ENCODE data around the gene ARFGEF3.

Gene ARFGEF3

DNA sequence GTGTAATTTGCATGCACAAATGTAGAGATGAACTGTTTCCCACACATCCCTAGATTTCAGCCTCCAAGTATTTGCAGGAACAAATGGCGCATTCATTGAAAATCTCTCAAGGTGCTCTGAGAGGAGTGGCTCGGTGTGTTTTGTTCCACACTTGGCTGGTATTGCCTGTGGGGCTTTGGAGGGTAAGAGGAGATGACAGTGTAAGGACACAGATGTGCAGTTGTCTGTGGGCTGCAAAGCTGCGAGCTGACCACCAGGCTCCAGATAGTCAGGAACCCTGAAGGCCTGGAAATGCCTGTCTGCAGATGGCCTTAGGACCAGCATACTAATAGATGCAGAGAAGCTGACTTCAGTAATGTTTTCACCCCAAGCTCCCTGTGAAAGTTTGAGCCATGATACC lies 114.2 kb downstream of the ARFGEF3 start:
- DNase-seq, result no peak

DNA sequence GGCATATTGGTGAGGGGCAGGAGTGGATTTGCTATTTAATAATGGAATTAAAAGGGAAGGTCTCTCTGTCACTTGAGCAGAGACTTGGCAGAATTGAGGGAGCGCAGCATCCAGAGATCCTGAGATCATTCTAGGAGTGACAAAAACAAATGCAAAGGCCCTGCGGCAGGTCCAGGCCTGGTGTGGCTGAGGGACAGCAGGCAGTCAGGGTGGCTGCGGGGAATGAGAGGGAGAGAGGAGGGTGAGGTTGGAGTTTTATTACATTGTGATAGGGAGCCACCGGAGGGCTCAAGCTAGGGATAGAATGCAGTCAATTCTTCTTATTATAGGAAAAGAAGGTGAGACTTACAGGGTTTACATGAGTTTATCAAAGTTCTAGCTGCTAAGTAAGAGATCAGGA lies 116.1 kb downstream of the ARFGEF3 start:
- no peak for DNase-seq

DNA sequence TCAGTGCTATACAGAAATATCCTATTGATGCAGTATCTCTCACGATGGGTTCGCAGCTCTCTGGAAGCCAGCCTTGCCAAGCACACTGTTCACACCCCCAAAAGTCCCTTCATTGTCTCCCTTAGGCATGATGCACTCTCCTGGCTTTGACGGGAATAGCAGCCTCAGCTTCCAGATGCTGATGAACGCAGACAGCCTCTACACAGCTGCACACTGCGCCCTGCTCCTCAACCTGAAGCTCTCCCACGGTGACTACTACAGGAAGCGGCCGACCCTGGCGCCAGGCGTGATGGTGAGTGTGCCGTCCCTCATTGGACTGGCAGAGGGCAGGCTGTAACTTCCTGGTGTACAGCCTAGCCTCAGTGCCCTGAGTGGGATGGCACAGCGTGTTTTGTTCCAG lies 116.6 kb downstream of the ARFGEF3 start:
- DNase-seq, result peak; percentile 55

GRCh38 chr6:138285800-138286199 lies 124.1 kb downstream of the ARFGEF3 start:
- no peak for DNase-seq

DNA sequence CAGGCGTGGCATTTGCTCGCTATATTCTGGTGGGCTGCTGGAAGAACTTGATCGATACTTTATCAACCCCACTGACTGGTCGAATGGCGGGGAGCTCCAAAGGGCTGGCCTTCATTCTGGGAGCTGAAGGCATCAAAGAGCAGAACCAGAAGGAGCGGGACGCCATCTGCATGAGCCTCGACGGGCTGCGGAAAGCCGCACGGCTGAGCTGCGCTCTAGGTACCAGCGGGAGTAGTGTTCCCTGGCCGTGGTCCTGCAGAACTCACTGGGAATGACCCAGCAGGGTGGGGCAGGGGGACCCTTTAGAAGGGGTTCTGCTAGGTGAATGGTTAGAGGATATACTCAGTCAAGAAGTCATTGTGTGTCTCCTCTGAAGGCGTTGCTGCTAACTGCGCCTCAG lies 125.0 kb downstream of the ARFGEF3 start:
- no peak for DNase-seq

- peak; percentile 28 for DNase-seq
Observed at GRCh38 chr6:138287144-138287955, 125.6 kb downstream of the ARFGEF3 start.

DNA sequence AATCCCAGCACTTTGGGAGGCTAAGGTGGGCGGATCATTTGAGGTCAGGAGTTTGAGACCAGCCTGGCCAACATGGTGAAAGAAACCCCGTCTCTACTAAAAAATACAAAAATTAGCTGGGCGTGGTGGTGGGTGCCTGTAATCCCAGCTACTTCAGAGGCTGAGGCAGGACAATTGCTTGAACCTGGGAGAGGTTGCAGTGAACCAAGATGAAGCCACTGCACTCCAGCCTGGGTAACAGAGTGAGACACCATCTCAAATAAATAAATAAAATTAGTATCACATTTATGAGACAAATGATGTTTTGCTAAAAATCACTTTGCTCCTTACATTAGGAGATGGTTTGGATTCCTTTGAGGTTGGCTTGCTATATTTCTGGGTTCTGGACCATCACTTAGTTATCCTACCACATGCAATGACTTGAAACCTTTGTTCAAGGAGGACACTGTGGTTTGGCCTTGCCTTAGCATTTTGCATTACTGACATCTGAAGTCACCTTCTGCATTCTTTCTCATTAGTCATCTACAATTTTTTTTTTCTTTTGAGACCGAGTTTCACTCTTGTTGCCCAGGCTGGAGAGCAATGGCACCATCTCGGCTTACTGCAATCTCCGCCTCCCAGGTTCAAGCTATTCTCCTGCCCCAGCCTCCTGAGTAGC lies 126.8 kb downstream of the ARFGEF3 start:
- peak; percentile 95 for DNase-seq

DNA sequence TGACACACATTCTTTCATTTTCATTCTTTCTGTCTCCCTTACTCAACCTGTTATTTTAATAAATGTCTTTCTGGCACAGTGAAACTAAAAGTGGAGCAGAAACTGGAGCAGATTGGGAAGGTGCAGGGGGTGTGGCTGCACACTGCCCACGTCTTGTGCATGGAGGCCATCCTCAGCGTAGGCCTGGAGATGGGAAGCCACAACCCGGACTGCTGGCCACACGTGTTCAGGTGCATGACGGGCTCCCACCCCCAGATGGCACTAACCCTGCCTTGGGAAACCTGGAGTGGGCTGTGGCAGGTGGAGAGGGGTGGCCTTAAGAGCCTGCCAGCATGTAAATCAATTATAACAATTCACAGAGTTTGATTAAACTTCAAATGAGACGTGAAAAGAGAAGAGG lies 128.0 kb downstream of the ARFGEF3 start:
- DNase-seq, result no peak

DNA sequence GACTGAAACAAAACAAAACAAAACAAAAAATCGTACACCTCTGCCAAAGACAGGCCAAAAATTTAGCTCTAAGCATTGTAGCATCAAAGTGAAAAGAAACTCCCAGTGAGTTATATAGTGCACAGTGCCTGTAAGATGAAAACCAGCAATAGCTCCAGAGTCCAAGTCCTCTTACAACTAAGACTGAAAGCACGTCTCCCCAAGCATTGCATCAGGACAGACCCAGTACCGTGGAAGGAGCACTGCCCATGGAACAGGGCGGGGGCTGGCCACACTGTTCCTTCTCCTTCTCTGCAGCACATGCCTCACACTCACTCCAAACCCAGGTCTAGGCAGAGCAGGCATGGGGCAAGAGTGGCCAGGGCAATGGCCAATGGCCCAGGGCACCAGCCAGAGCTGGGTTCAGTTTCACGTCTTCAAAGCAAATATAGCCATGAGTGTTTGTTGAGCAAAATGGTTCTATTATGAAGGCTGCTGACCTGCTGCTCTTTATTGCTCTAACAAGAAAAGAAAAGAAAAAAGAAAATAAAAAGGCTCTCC lies 128.8 kb downstream of the ARFGEF3 start:
- DNase-seq, result no peak

DNA sequence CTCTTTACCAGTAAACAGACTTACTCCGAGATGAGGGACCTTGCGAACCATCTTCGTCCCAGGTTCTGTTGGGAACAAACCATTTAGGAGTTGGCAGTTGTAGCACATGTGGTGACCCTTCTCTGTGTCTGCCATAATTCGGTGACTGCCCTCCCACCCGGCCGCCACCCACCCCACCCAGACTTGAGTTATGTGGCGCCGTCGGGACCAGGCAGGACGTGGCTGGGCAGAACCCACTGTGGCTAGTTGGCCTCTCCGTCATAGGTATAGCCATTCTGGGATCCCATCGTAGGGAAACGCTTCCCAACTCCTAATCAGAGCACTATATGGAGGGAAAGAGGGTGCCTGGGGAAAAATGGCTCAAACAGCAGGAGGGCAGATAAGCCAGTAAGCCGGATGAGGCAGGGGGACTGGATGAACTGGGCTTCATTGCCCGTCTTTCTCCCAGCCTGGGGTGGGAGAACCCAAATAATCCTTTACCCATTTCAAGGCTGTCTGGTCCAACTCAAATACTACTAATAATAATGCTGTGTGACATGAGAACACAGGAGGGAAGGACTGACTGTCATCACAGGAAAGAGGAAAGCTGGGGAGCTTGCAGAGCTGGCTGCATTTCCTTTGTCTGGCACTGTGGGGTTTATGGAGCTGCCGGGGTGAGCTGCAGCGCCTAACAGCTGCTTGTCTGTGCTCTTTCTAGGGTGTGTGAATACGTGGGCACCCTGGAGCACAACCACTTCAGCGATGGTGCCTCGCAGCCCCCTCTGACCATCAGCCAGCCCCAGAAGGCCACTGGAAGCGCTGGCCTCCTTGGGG lies 129.5 kb downstream of the ARFGEF3 start:
- DNase-seq, result no peak

GRCh38 chr6:138291849-138292181 lies 130.1 kb downstream of the ARFGEF3 start:
- no peak for DNase-seq

DNA sequence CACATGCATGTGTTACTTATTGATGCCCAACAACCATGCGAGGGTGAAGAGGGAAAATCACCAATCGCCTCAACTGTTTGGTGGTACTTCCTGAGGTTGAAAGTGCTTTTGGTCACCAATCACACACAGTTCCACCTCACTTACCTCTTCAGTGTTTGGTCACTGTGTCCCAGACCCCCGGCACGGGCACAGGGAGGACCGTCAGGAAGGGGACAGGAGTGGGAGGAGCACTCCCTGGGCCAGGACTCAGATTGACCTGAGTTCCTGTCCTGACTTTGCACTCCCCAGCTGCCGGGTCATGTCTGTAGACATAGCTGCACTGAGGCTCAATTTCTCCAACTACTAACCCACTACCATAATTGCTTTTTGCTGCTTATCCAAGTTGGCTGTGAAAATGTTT lies 130.7 kb downstream of the ARFGEF3 start:
- DNase-seq, result no peak

- no peak for DNase-seq
Observed at GRCh38 chr6:138293428-138294395, 132.0 kb downstream of the ARFGEF3 start.

GRCh38 chr6:138296381-138296780 lies 134.6 kb downstream of the ARFGEF3 start:
- no peak for DNase-seq

DNA sequence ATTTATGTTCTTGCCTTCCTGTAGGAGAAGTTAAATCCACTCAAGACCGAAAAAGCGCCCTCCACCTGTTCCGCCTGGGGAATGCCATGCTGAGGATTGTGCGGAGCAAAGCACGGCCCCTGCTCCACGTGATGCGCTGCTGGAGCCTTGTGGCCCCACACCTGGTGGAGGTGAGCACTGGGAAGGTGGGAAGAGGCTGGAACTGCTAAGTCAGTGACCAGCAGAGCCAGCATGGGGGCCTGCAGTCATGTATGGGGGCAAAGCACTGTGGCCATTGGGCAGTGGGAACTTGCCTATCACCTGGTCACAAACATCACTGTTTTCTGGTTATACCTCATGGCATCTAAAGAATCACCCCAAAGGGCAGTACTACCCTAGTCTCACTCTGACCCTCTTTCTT lies 135.0 kb downstream of the ARFGEF3 start:
- no peak for DNase-seq

DNA sequence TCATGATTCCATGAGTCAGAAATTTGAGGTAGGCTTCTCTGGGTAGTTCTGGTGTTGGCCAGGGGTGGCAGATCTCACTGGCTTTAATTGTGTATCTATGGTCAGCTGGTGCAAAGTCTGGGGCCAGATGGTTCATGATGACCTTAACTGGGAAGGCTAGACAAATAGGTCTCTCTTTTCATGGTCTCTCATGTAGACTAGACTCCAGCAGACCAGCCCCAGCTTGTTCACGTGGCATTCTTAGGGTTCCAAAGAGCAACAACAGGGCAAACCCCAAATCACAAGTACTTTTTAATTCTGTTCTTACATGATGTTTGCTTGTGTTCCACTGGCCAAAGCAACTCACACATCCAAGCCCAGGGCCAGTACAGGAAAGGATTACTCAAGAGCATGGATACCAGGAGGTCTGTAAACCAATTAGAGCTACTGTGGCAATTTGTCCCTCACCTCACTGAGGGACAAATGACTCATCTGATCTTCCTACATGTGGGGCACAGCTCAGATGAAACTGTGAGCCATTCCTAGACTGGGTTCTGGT lies 136.1 kb downstream of the ARFGEF3 start:
- DNase-seq, result no peak

DNA sequence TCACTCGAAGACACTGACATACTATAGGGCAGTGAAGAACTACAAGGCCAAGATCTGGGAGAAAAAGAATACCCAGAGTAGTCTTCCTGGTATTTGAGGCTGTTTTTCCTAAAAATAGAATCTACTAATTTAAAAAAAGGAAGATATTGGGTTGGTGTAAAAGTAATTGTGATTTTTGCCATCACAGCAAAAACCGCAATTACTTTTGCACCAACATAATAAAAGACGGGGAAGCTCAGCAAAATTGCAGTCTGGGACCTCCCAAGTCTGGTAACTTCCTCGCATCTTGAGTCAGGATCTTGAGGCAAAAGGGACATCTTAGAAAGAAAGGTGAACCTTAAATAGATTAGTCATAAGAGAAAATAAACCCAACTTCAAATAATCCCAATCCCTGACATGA lies 138.7 kb downstream of the ARFGEF3 start:
- no peak for DNase-seq

GRCh38 chr6:138302554-138302953 lies 140.8 kb downstream of the ARFGEF3 start:
- DNase-seq, result no peak

- no peak for DNase-seq
Observed at GRCh38 chr6:138307352-138307751, 145.6 kb downstream of the ARFGEF3 start.

GRCh38 chr6:138307816-138308730 lies 146.3 kb downstream of the ARFGEF3 start:
- peak; percentile 18 for DNase-seq

DNA sequence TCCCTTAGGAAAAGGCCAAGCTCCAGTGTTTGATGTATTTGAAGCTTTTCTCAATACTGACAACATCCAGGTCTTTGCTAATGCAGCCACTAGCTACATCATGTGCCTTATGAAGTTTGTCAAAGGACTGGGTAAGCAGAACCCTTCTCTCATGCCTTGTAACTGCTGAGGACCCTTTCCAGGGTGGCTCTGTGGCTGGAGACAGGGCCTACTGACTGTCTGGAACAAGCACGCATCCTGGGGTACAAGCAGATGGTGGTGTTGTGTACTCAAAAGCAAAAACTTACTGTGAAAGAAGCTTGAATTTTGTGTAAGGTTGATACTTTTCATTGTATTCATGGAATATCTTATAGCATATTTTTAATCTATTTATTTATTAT lies 147.0 kb downstream of the ARFGEF3 start:
- no peak for DNase-seq
